Parathyroid adenoma (tissue), 2 donors: ENCODE data around the gene DUSP16.
"Not testable (repeated sequence)": the region's sequence is repeated elsewhere in the genome, so short reads cannot be mapped to it uniquely, and the experiment has no call there.

Experiments used
- H2AFZ ChIP-seq: fragments of 300-600 bp; sonication (generic); one replicate; pipeline ENCODE4 v1.7.0; 2017; ENCODE audit warnings: antibody characterized with exemption, mild to moderate bottlenecking
- H3K27ac ChIP-seq: fragments of 300-600 bp; sonication (generic); one replicate; pipeline ENCODE4 v1.7.0; 2017
- H3K27me3 ChIP-seq: fragments of 300-600 bp; sonication (generic); one replicate; pipeline ENCODE4 v1.7.0; 2017; ENCODE audit warnings: low read length; ENCODE audit not compliant: control insufficient read depth, insufficient read depth
- H3K36me3 ChIP-seq: fragments of 300-600 bp; sonication (generic); one replicate; pipeline ENCODE4 v1.7.0; 2017; ENCODE audit warnings: low read length; ENCODE audit not compliant: control insufficient read depth, insufficient read depth
- H3K4me1 ChIP-seq: fragments of 300-600 bp; sonication (generic); one replicate; pipeline ENCODE4 v1.7.0; 2017; ENCODE audit warnings: control low read depth
- H3K4me2 ChIP-seq: fragments of 300-600 bp; sonication (generic); one replicate; pipeline ENCODE4 v1.7.0; 2017; ENCODE audit warnings: low read length
- H3K4me3 ChIP-seq: fragments of 300-600 bp; sonication (generic); one replicate; pipeline ENCODE4 v1.7.0; 2017; ENCODE audit warnings: low read depth, low read length
- H3K79me2 ChIP-seq: fragments of 300-600 bp; sonication (generic); one replicate; pipeline ENCODE4 v1.7.0; 2017; ENCODE audit warnings: control low read depth
- H3K9ac ChIP-seq: fragments of 300-600 bp; sonication (generic); one replicate; pipeline ENCODE4 v1.7.0; 2017; ENCODE audit warnings: mild to moderate bottlenecking
- H3K9me3 ChIP-seq: fragments of 300-600 bp; sonication (generic); one replicate; pipeline ENCODE4 v1.7.0; 2017; ENCODE audit warnings: low read length; ENCODE audit not compliant: control insufficient read depth
- TF ChIP-seq, protein P1 (sequence below): fragments of 300-600 bp; sonication (generic); IDR thresholded peaks from one replicate; pipeline ENCODE4 v1.7.0; 2017; ENCODE audit warnings: antibody characterized with exemption, mild to moderate bottlenecking
- donor health status: primary hyperparathyroidism.

Gene DUSP16

DNA sequence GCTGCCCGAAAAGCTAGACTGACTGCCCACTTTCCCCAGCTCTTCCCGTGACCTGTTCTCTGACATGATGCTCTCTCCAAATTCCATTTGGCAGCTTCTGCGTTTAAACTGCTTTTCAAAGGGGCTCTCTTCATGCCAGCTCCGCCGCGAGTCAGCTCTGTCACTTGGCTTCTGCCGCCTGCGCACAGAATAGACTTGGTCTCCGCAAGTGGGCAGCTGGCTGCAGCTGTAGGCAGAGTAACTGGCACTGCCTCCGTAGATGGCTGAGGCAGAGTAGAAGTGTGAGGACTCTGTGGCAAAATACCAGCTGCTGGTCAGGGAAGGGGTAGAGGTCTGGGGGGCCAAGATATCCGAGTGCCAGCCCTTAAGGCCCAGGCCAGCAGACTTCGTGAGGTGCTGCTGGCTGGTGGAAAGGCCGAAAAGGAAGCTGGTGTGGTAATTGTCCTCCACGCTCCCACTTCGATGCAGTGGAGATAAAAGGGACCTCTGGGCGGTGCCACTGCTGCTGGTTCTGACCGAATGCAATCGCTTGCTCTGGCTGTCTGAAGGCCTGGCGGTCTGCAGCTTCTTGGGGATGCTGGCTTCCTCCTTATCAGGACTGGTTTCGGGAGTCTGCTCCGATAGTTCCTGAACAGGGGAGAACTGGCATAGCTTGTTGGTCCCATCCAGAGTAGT lies 85.7 kb downstream of the DUSP16 start:
- Histone ChIP-seq H3K9me3 (no peaks in the 10 kb centered on the region), H3K4me3 (no peak overlapping the region), H3K9ac (no peak overlapping the region), H3K4me1 (no peaks in the 10 kb centered on the region), H2AFZ (no peak overlapping the region), H3K79me2 (no peaks in the 10 kb centered on the region), H3K36me3 (no peaks in the 10 kb centered on the region), H3K27me3 (no peaks in the 10 kb centered on the region), H3K4me2 (no peak overlapping the region), H3K27ac (no peak overlapping the region)
- TF ChIP-seq, protein P1, sequence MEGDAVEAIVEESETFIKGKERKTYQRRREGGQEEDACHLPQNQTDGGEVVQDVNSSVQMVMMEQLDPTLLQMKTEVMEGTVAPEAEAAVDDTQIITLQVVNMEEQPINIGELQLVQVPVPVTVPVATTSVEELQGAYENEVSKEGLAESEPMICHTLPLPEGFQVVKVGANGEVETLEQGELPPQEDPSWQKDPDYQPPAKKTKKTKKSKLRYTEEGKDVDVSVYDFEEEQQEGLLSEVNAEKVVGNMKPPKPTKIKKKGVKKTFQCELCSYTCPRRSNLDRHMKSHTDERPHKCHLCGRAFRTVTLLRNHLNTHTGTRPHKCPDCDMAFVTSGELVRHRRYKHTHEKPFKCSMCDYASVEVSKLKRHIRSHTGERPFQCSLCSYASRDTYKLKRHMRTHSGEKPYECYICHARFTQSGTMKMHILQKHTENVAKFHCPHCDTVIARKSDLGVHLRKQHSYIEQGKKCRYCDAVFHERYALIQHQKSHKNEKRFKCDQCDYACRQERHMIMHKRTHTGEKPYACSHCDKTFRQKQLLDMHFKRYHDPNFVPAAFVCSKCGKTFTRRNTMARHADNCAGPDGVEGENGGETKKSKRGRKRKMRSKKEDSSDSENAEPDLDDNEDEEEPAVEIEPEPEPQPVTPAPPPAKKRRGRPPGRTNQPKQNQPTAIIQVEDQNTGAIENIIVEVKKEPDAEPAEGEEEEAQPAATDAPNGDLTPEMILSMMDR = no peak

GRCh38 chr12:12474931-12475795 lies 87.5 kb downstream of the DUSP16 start:
- H3K9ac ChIP-seq = no peak overlapping the region
- TF ChIP-seq, protein P1 = no peak
- H3K9me3 ChIP-seq = no peaks in the 10 kb centered on the region
- no peak overlapping the region for H3K4me2 ChIP-seq
- H2AFZ ChIP-seq = no peak overlapping the region
- no peak overlapping the region for H3K4me3 ChIP-seq
- H3K27me3 ChIP-seq = no peaks in the 10 kb centered on the region
- no peaks in the 10 kb centered on the region for H3K4me1 ChIP-seq
- no peaks in the 10 kb centered on the region for H3K36me3 ChIP-seq
- H3K79me2 ChIP-seq = no peaks in the 10 kb centered on the region
- peak overlapping the region; percentile 52 for H3K27ac ChIP-seq

GRCh38 chr12:12474471-12474928 lies 88.2 kb downstream of the DUSP16 start:
- Histone ChIP-seq H3K79me2 (no peaks in the 10 kb centered on the region), H3K36me3 (no peaks in the 10 kb centered on the region), H3K4me3 (no peak overlapping the region), H3K9ac (no peak overlapping the region), H3K9me3 (no peaks in the 10 kb centered on the region), H3K27me3 (no peaks in the 10 kb centered on the region), H2AFZ (no peak overlapping the region), H3K27ac (peak overlapping the region; percentile 52), H3K4me1 (no peaks in the 10 kb centered on the region), H3K4me2 (no peak overlapping the region)
- TF ChIP-seq, protein P1 = no peak

GRCh38 chr12:12473223-12473622 lies 89.4 kb downstream of the DUSP16 start:
- H3K27ac ChIP-seq = no peak overlapping the region
- H2AFZ ChIP-seq = no peak overlapping the region
- no peaks in the 10 kb centered on the region for H3K4me1 ChIP-seq
- H3K27me3 ChIP-seq = no peaks in the 10 kb centered on the region
- no peaks in the 10 kb centered on the region for H3K9me3 ChIP-seq
- H3K4me3 ChIP-seq = no peak overlapping the region
- no peak overlapping the region for H3K9ac ChIP-seq
- H3K36me3 ChIP-seq = no peaks in the 10 kb centered on the region
- TF ChIP-seq, protein P1 = no peak
- no peak overlapping the region for H3K4me2 ChIP-seq
- H3K79me2 ChIP-seq = no peaks in the 10 kb centered on the region

DNA sequence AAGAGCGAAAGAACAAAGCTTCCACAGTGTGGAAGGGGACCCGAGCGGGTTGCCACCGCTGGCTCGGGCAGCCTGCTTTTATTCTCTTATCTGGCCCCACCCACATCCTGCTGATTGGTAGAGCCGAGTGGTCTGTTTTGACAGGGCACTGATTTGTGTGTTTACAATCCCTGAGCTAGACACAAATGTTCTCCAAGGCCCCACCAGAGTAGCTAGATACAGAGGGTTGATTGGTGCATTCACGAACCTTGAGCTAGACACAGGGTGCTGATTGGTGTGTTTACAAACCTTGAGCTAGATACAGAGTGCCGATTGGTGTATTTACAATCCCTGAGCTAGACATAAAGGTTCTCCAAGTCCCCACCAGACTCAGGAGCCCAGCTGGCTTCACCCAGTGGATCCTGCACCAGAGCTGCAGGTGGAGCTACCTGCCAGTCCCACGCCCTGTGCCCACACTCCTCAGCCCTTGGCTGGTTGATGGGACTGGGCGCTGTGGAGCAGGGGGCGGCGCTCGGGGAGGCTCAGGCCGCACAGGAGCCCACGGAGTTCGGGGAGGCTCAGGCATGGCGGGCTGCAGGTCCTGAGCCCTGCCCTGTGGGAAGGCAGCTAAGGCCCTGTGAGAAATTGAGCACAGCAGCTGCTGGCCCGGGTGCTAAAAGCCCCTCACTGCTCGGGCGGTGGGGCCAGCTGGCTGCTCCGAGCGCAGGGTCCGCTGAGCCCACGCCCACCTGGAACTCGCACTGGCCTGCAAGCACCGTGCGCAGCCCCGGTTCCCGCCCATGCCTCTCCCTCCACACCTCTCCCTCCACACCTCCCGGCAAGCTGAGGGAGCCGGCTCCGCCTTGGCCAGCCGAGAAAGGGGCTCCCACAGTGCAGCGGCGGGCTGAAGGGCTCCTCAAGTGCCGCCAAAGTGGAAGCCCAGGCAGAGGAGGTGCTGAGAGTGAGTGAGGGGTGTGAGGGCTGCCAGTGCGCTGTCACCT lies 90.4 kb downstream of the DUSP16 start:
- not testable (repeated sequence) for H3K9me3 ChIP-seq, H3K4me3 ChIP-seq, H3K4me2 ChIP-seq, H2AFZ ChIP-seq, H3K9ac ChIP-seq, H3K27me3 ChIP-seq, H3K79me2 ChIP-seq, H3K27ac ChIP-seq, H3K4me1 ChIP-seq, H3K36me3 ChIP-seq
